Glomerular visceral epithelial cell (primary cell): ENCODE measurements around the gene KDSR.
A peak's percentile ranks its signal among the peaks of the same experiment; 100 is the strongest.

Experiments used
- DNase-seq: peaks from one replicate; pipeline ENCODE4 v3.0.0-alpha.2; 2016; ENCODE audit errors: extremely low spot score

The KDSR gene, protein sequence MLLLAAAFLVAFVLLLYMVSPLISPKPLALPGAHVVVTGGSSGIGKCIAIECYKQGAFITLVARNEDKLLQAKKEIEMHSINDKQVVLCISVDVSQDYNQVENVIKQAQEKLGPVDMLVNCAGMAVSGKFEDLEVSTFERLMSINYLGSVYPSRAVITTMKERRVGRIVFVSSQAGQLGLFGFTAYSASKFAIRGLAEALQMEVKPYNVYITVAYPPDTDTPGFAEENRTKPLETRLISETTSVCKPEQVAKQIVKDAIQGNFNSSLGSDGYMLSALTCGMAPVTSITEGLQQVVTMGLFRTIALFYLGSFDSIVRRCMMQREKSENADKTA

GRCh38 chr18:63367053-63367953, at the start of gene KDSR:
Gene KDSR, minus strand, starts transcription at chr18:63367206. Its CDS starts 88 bp downstream, at chr18:63367118.
- DNase-seq: peak; percentile 99

DNA sequence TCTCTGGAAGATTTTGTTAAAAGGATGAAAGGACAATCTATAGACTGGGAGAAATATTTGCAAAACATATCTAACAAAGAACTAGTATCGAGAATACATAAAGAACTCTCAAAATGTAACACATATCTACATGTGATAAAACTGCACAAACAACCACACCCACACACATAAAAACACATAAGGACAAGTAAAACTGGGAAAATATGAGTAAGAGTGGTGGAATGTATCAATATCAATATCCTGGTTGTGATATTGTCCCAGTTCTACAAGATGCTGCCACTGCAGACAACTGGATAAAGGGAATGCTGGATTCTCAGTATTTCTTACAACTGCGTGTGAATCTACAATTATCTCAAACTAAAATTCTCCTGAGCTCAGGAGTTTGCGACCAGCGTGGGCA, 45.9 kb upstream of the KDSR start:
- no peak for DNase-seq

DNA sequence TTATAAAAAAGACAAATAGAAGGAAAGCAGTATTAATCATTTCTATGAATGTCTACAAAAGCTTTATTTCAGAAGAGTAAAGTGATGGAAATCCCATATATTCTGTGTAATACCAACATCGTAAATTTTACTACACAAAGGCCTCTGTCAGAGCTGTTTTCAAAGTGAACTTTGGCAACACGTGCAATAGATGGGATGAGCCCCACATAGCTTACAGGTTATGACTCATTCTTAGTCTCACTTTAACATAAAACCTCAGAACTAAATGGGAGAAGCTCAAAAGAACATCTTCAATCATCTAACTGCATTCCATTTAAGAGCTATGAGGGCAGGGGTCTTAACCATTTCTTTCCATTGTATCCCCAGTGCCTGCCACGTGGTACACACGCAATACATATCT, 43.8 kb upstream of the KDSR start:
- DNase-seq: peak; percentile 45

DNA sequence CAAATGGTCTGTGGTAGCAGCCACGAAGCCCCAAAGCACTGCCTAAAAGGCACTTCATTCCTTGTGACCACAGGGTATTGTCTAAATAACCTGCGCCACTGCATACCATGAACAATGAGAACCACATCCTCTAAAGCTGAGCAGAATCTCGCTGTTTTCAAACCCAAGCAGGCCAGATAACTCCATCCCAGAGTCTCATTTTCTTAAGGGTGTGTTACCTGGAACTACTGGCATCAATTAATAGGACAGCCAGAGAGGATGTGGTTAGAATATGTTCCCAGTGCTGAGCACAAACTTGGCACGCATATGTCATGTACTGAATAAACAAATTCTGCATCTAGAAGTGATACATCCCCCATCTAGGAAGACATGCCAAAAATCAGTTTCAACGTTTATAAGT, 42.3 kb upstream of the KDSR start:
- DNase-seq: no peak

DNA sequence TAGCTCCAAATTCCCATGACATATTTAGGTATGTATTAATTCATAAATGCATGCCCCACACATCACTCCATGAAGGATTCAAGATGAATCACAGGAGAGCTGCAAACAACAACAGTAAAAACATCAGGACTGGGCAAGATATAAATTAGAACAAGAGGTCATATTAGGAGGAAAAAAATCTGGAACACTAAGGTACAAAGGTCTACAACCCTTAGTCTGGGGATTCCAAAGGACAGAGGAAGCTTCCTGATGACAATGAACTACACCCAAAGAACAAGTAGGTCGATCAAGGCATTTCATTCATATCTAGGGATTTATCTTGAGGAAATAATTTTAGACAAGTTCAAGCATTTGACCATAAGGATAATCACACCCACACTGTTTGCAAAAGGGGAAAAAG, 40.7 kb upstream of the KDSR start:
- no peak for DNase-seq

DNA sequence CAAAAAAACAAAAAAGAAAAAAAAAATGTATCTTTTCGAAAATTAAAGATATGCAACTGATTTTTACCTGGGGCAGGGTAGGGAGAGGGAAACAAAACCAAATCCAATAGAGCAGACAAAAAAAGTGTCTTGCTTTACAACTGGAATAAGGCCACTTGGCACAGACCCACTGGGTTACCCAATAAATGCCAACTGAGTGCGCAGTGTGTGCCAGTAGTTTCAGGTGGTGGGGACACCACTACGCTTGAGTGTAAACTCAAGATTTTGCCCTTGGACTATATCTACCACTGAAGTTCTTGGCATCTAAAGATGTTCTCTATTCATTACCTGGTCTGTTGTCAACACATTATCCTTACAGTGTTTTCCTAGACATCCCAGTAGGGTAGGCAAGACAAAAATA, 39.0 kb upstream of the KDSR start:
- DNase-seq: no peak

- no peak for DNase-seq
Measured at GRCh38 chr18:63402246-63403162, 35.5 kb upstream of the KDSR start.

GRCh38 chr18:63399300-63399699, 32.3 kb upstream of the KDSR start:
- no peak for DNase-seq

GRCh38 chr18:63397349-63397748, 30.3 kb upstream of the KDSR start:
- no peak for DNase-seq

DNA sequence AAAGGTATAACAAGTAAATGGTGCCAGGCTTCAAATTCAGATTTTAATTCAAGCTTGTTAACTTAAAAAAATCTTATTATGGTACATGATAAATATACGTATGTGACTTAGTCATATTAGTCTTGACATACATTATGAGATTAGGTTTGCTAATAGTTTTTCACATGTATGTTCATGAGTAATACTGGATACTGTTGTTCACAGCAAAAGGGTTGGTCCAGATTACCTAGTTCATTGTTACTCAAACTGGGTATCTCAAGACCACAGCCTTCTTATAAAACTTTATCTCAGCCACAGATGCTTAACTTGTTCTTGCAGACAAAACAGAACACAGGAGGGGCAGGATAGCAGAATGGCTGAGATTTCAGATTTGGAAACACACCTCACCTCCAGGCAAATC, 28.5 kb upstream of the KDSR start:
- no peak for DNase-seq

- DNase-seq: no peak
Measured at GRCh38 chr18:63394954-63395353, 27.9 kb upstream of the KDSR start.

GRCh38 chr18:63387861-63388260, 20.9 kb upstream of the KDSR start:
- DNase-seq: no peak

DNA sequence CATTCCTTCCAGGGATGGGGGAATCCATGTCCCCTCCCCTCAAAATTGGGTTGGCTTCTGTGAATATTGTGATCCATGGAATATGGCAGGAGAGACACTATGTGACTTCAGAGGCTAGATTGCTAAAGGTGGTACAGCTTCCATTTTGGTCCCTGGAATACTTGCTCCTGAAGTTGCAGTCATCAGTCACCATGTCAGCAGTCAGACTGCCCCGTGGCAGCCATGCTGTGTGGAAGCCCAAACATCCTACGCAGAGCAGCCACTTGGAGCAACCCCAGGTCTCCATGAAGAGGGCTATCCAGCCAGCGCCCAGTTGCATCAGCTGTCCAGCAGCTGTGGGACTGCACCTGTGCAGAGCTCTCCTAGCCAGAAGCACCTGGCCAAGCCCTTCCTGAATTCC, 15.8 kb upstream of the KDSR start:
- no peak for DNase-seq

- no peak for DNase-seq
Measured at GRCh38 chr18:63379639-63379962, 12.6 kb upstream of the KDSR start.

DNA sequence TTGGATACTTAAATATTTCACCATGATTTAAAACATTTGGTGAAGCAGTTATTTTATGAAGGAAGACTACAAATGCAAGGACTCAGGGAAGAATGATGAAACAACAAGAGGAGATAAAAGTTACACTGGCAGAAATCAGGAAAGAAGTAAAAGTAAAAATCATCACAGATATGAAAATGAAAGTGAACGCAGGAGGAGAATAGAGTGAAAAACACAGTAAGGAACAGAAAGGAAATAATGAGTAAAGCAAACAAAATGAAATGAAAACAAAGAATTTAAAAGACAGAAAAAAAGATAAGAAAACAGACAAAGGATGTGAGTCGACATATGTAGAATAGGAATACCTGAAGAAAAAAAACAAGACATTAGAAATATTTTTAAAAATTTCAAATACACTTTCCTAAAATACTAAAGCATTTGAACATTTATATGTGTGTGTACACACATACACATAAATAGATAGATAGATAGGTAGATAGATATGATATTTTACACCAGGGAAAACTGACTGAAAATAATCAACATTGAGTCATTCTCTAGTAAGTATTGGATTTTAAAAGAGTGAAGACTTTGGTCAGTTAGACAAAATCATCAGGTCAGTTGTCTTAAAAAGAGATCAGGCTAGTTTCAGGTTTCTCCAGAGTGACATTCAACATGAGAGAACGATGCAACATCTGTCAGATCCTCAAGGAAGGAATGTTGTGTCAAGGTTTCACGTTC, 12.1 kb upstream of the KDSR start:
- DNase-seq: no peak

GRCh38 chr18:63377275-63377980, 10.4 kb upstream of the KDSR start:
- no peak for DNase-seq

DNA sequence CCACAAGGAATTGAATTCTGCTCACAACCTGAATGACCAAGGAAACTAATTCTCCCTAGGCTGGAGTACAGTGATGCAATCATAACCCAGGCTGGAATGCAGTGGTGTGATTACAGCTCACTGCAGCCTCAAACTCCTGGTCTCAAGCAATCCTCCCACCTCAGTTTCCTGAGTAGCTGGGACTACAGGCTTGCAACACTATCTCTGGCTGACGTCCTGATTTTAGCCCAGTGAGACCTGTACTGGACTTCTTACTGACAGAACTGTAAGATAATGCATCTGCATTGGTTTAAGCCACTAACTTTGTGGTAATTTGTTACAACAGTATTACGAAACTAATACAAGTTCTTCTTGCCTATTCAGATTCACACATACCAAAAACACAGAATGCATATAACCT, 9.5 kb upstream of the KDSR start:
- no peak for DNase-seq

- no peak for DNase-seq
Measured at GRCh38 chr18:63374540-63374939, 7.5 kb upstream of the KDSR start.

- no peak for DNase-seq
Measured at GRCh38 chr18:63373161-63373560, 6.2 kb upstream of the KDSR start.

- no peak for DNase-seq
Measured at GRCh38 chr18:63368611-63369010, 1.6 kb upstream of the KDSR start.
